Skeletal muscle cell (primary cell): ENCODE results near the gene BCAP31.
A peak's percentile ranks its signal among the peaks of the same experiment; 100 is the strongest.
"Not testable (repeated sequence)": the region's sequence is repeated elsewhere in the genome, so short reads cannot be mapped to it uniquely, and the experiment has no call there.

Experiments
- DNase-seq: peaks from one replicate; pipeline ENCODE4 v3.0.0-alpha.2; 2010; ENCODE audit warnings: low read depth
- H3K4me3 ChIP-seq: 2 replicates; pipeline ENCODE4 v1.5.1; 2011; ENCODE audit warnings: low read depth, mild to moderate bottlenecking, control low read depth, low read length, moderate library complexity

BCAP31 gene

GRCh38 chrX:153699784-153700371 lies 24.3 kb downstream of the BCAP31 start:
- H3K4me3 ChIP-seq, DNase-seq: not testable (repeated sequence)

- H3K4me3 ChIP-seq, DNase-seq: not testable (repeated sequence)
These were observed 24.9 kb downstream of the BCAP31 start for GRCh38 chrX:153699210-153699783.

- no peak for DNase-seq
- H3K4me3 ChIP-seq = no peak overlapping the region
These were observed 26.0 kb downstream of the BCAP31 start for GRCh38 chrX:153697924-153698865.

GRCh38 chrX:153696986-153697722 lies 27.0 kb downstream of the BCAP31 start:
- not testable (repeated sequence) for H3K4me3 ChIP-seq, DNase-seq

GRCh38 chrX:153696538-153696937 lies 27.6 kb downstream of the BCAP31 start:
- not testable (repeated sequence) for H3K4me3 ChIP-seq, DNase-seq

- no peak overlapping the region for H3K4me3 ChIP-seq
- DNase-seq = no peak
These were observed 28.1 kb downstream of the BCAP31 start for GRCh38 chrX:153696100-153696499.

GRCh38 chrX:153694687-153695270 lies 29.4 kb downstream of the BCAP31 start:
- no peak overlapping the region for H3K4me3 ChIP-seq
- DNase-seq = no peak

- not testable (repeated sequence) for DNase-seq, H3K4me3 ChIP-seq
These were observed 29.9 kb downstream of the BCAP31 start for GRCh38 chrX:153694256-153694655.

GRCh38 chrX:153693216-153694086 lies 30.7 kb downstream of the BCAP31 start:
- no peak for DNase-seq
- H3K4me3 ChIP-seq = no peak overlapping the region

- H3K4me3 ChIP-seq = no peak overlapping the region
- DNase-seq = no peak
These were observed 31.5 kb downstream of the BCAP31 start for GRCh38 chrX:153692611-153693156.

GRCh38 chrX:153692003-153692402 lies 32.2 kb downstream of the BCAP31 start:
- no peak for DNase-seq

GRCh38 chrX:153691032-153691827 lies 33.0 kb downstream of the BCAP31 start:
- not testable (repeated sequence) for H3K4me3 ChIP-seq, DNase-seq

More at GRCh38 chrX:153692003-153692402, 32.2 kb downstream of the BCAP31 start:
- H3K4me3 ChIP-seq = no peak overlapping the region

GRCh38 chrX:153690466-153690865 lies 33.7 kb downstream of the BCAP31 start:
- DNase-seq = no peak
- H3K4me3 ChIP-seq = no peak overlapping the region

GRCh38 chrX:153689654-153690465 lies 34.3 kb downstream of the BCAP31 start:
- no peak for DNase-seq
- H3K4me3 ChIP-seq = peak overlapping the region; percentile 40

GRCh38 chrX:153688911-153689590 lies 35.1 kb downstream of the BCAP31 start:
- DNase-seq = no peak
- H3K4me3 ChIP-seq = peak overlapping the region; percentile 48

GRCh38 chrX:153688506-153688905 lies 35.7 kb downstream of the BCAP31 start:
- no peak for DNase-seq
- H3K4me3 ChIP-seq = peak overlapping the region; percentile 48
